ENCODE measurements around the gene ARL5A.

ARL5A gene

DNA sequence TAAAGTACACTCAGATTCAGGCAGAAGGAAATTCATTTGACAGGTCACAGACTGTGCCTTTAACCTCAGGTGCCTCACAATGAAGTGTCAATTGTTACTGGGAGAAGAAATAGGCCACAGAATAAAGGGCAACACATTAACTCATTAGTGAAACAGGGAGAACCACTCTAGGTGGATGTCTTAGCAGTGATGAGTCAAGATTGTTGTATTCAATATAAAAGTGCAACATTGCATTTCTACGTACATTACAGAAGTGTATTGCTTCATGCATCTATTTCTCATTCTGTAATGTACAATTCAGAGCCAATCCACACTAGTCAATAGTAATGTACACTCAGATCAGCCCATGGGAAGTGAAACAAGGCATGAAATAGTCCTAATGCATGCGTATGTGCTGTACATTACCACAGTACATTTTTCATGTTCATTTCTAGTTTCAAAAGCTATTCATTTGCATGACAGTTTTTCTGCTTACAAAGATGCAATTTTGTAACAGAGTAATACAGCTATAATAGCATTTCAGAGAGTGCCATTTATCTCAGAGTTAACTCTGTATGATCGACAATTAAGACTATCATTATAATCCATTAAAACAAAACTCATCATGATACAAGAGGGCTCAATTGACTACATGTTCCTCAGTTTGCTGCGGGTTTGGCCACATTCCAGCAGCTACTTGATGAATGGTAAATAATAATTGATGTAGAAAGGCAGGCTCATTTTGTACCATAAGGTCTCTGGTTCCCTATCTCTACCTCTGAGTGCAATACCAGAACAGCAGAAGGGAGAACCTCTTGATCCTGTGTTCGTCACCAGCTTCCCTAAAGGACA, 12.2 kb upstream of the ARL5A start:
- DNase-seq, result no peak

DNA sequence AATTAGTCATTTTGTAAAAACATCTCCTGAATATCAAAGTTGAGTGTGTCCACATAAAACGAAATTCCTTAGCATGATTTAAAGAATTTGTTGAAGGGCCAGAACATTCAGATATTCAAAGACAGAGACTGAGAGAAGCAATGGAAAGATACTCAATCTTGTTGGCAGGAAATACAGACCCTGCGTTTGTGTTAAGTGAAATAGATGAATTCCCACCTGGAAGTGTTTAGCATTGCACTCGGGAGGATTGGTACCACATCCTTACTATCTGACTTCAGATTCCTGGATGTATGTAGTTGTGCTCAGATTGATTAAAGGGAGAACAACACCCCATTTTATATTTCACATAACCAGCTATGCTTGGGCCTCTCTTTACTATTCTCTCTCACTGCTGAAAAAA, 9.7 kb upstream of the ARL5A start:
- DNase-seq, result no peak

GRCh38 chr2:151833984-151834383, 5.8 kb upstream of the ARL5A start:
- no peak for DNase-seq

GRCh38 chr2:151830961-151831360, 2.7 kb upstream of the ARL5A start:
- no peak for DNase-seq

GRCh38 chr2:151828890-151829324, 686 bp upstream of the ARL5A start:
- no peak for DNase-seq

DNA sequence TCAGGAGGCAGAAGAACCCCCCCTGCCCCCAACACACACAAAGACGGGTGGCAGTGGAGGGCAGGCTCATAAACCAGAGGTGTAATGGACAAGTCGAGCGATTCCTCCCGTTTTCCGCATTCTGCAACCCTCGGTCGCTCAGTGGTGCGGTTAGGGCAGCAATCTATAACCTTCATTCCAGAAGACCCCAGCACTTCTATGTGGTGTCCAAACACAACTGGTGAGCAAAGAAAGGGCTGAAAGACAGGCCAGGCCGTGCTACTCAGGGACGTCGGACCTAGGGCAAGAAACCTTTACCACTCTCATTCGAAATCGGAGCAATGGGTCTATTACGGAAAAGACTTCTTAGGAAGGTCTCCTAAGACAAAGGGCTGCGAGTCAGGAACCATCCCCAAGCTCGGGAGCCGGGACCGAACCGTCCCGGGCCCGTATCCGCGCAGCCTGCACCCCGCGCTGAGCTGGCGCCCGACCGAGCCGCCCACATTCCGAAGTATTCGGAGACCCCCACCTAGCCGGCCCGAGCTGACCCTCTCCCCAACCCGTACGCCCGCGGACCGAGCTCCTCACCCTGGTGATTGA, 568 bp downstream of the ARL5A start:
- peak; percentile 21 for DNase-seq

DNA sequence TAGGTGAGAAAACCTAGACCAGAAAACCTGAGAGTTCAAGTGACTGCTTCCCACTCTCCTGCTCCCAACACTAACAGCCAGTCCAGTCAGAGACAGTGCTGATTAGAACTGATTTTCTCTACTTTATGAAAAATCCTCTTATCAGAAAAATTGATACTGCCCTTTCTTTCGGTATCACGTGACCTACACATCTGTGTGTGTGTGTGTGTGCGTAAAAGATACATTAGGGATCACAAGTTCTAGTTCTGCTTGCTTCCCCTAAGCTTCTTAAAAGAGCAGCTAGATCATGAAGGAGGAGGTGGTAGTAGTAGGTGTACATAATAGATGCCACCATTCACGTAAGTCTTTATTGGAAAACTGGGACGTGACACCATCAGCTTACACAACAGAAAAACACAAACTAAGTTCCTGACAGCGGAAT, 1.5 kb downstream of the ARL5A start:
- DNase-seq, result peak; percentile 34

DNA sequence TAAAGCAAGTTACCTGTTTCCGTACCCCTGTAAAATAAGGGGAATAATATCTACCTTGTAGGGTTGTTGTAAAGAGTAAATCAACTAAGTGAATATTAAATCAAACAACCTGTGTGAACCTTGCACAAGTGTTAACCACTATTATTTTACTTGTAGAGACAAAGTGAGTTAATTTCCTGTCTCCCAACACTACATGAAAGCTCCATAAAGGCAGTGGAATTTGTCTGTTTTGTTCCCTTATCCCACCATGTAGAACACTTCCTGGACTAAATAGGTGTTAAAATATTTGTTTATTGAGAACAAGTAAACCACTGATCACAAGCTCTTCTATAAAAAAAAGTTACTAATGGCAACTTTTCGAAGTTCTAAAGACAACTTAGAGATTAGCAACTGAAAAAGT, 3.3 kb downstream of the ARL5A start:
- DNase-seq, result no peak

DNA sequence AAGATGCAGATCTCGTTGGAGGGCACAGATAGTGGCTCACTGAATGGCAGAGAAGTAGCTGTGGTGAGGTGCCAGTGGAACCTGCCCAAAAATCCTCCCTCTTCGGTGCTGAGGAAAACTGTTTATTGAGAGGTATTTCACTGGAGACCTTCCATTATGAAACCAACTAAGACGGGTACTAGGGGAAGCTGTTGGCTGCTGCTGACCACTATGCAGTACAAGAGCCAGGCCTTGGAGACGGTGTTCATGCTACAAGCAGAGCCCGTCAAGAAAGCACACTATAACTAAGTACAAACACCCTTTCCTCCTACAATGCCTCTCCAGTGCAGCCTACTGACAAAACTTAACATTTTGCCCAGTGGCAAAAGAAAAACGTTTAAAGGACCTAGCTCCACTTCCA, 4.6 kb downstream of the ARL5A start:
- no peak for DNase-seq

DNA sequence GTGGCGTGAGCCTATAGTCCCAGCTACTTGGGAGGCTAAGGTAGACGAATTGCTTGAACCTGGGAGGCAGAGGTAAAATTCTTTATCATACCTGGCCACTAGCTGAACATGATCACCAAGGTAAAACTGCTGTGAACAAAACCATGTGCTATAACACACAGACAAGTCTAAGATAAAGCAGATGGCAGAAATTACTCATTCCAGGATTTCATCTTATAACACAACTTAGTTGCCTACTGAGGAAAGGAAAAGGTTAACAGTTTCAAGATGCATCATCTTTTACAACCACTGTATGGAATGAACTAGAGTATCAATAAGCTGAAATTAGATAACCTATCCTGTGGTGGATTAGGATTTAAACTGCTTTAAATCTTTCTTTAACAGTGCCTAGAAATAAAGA, 8.3 kb downstream of the ARL5A start:
- DNase-seq, result no peak

DNA sequence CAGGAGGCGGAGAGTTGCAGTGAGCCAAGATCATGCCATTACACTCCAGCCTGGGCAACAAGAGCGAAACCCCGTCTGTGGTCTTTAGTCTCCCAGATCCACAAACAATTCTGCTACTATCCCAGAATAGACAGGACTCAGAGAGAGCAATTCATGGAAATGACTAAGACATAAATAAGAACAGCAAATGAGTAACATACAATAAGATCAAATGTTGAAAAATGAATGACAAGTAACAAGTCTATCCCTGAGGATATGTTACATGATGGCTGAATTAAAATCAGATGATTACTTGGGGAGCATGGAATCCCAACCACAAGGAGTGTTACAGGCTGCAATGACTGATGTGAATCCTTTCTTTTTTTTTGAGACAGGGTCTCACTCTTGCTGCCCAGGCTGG, 10.3 kb downstream of the ARL5A start:
- DNase-seq, result no peak

- no peak for DNase-seq
Measured at GRCh38 chr2:151816843-151817242, 11.4 kb downstream of the ARL5A start.

DNA sequence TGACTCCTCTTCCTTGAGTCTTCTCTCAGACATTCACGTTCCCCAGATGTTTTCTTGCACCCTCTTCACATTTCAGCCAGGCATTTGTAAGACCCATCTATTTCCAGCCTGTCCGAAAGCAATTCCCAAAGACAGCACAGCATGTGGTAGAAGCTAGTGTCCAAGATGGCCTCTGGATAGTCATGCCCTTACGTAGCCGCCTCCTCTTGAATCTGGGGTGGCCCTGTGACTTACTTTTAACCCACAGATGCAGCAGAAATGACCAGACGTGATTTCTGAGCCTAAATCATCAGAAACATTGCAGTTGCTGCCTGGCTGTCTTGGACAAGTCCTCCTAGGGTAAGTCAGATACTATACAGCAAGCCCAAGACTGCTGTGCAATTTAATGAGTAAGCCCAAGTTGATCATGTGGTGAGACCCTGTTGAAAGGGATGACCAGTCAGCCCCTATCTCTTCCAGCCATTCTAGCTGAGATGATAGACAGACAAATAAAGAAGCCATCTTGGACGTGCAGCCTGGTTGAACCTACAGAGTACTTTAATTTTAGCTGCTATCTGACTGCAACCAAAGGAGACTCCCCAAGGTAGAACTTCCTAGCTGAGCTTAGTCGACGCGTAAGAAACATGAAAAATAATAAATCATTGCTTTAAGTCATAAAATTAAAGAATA, 12.3 kb downstream of the ARL5A start:
- no peak for DNase-seq

- DNase-seq, result no peak
Measured at GRCh38 chr2:151810489-151810888, 17.7 kb downstream of the ARL5A start.

DNA sequence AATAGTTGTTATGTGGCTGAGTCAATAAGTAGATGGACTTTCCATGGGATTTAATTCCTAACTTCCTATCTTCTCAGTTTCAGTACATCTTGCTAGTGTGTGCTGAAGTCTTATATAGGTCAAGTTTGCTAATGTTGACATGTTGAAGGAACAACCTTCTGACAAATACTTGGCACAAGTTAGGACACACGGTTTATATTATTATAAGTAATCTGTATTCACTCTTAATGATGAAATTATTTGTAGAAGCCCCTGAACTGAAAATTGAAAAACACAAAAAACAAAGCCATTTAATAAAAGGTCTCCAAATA, 19.2 kb downstream of the ARL5A start:
- no peak for DNase-seq

DNA sequence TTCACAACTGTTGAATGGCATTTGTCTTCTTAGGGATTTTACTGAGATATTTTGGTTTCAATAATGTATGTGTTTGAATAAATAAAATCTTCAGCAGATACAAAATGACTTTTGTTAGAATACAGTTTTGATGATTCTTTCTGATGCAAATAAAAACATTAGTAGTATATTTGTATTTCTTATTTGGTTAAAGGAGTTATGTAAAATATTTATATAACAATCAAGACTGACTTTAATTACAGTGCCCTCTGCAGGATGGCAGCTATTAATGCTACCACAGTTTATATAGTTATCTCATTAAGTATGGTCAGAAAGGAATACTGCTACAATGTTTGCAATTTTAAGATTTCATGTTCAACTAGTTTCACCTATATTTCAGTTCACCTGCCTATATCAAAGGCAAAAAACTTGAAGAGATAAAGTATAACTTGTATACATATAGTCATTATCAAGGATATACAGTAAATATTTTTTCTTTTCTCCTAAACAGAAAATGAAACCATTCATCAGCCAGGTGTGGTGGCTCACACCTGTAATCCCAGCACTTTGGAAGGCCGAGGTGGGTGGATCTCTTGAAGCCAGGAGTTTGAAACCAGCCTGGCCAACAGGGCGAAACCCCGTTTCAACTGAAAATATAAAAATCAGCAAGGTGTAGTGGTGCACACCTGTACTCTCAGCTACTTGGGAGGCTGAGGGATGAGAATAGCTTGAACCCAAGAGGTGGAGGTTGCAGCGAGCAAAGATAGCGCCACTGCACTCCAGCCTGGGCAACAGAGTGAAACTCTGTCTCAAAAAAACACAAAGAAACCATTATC, 19.8 kb downstream of the ARL5A start:
- peak; percentile 50 for DNase-seq

DNA sequence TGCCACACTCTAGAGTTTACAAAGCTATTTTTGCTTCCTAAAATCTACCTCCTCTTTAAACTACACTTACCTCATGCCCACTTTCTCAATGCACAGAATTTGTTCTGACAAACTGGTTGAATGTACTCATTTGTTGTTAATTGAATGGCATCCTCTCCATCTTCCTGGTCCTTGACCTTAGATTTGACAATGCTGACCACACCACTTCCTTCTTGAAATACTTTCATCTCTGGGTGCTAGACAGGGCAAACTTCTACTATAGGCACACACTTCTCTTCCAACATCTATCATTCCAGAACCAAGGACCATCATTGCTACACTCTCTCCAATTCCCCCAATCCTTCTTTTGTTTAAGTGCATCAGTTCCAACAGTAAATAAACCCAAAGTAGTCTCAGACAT, 22.3 kb downstream of the ARL5A start:
- DNase-seq, result no peak

GRCh38 chr2:151805343-151805742, 22.9 kb downstream of the ARL5A start:
- no peak for DNase-seq

GRCh38 chr2:151803811-151804210, 24.4 kb downstream of the ARL5A start:
- DNase-seq, result no peak

DNA sequence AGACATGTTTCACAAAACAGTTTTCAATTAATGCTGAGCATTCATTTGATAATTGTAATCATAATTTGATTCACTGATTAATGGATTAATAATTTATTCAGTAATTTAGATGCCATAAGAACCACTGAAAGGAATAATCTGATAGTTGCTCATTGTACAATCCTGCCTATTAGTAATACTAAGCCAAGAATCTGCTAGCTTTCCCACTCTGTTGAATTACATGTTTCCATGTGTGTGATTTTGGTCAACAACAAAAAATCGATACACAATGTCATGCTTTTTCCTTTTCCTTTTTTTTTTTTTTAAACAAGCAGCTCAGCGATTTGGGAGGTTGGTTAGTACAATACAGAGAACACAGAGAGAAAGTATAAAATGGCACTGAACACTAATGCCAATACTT, 25.9 kb downstream of the ARL5A start:
- no peak for DNase-seq

DNA sequence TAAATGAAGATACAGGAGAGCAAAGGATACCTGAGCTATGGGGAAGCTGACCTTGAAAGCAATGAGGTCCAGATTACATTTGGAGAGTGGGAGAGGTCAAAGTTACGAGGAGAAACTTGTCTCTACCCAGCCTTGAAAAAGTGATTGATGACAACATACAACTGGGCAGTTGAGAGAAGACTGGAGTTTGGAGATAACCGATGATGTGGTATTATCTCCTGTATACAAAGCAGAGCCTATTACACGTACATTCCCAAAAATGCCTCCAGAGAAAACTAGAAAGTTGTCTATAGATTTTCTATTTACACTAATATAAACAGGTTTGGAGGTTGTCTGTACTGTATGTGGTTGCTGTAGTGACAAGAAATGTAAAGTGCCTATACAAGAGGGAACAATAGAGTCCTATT, 28.3 kb downstream of the ARL5A start:
- DNase-seq, result no peak

- no peak for DNase-seq
Measured at GRCh38 chr2:151796774-151797173, 31.4 kb downstream of the ARL5A start.

- DNase-seq, result no peak
Measured at GRCh38 chr2:151795646-151796240, 32.5 kb downstream of the ARL5A start.
